ENCODE measurements around the gene GPR34.

Gene GPR34

DNA sequence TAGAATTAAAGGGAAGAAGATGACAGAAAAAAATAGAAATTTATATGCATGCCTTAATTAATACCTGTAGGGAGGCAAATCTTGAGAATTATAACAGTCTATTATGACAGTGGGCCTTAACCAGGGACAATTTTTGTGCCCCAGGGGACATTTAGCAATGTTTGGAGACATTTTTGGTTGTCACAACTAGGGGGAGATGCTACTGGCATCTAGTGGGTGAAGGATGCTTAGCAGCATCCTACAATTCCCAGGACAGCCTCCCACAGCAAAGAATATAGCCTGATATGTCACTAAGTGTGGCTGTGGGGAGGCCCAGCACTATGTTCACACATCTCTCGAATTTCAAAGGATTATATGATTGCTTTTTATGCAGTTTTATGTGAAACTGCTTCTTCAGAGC, 45.8 kb downstream of the GPR34 start:
- no peak for DNase-seq (ENCODE audit: low spot score)

DNA sequence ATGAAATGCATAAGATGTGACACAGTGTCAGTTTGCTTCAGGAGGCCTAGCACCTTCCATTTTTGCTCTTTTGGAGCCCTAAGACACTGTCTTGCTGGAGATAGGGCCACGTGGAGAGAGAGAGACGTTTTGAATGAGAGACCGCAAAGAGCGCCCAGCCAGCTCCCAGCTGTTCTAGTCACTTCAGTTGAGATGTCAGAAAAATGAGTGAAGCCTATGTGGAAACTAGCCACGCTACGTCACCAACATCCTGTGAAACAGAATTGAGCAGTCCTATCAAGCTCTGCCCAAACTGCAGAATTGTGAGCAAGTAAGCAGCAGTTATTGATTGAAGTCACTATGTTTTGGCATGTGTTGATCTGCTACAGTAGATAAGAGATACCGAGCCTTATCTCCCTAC, 48.3 kb downstream of the GPR34 start:
- no peak for DNase-seq (ENCODE audit: low spot score)

- no peak for DNase-seq (ENCODE audit: low spot score)
These were observed 51.1 kb downstream of the GPR34 start for GRCh38 chrX:41739871-41740270.
